ENCODE results near the gene TGFBR3. TPM values are rescaled to one million over a fixed set of nuclear protein-coding genes. Genes with fewer than 3 reads are reported as not detected.

The TGFBR3 gene
- total and polyA plus RNA-seq, 2 of the 8 experiments (the other 6 are each of a cell fraction or from before 2014, with no cell fraction given), result 2.0 to 6.1 TPM

GRCh38 chr1:91801496-91802115, 84.3 kb downstream of the TGFBR3 start:
- POLR2A ChIA-PET (ENCODE audit: partially characterized antibody), result no interaction called here
- Histone ChIP-seq H3K4ac (replicated peaks; ENCODE audit: insufficient read length, low read depth, low read length) (no peak overlapping the region), H2BK12ac (ENCODE audit: low read depth, low read length) (no peak overlapping the region), H3K18ac (ENCODE audit: extremely low read depth, low read length) (no peak overlapping the region), H3K56ac (replicated peaks; ENCODE audit: insufficient read length, low read depth, low read length) (no peak overlapping the region), H2AK5ac (ENCODE audit: low read depth, low read length) (no peak overlapping the region), H3K9me3 (ENCODE audit: insufficient read depth in 2 of 2, low read depth in 1 of 2, low read length in 1 of 2) (no peaks in the 10 kb centered on the region), H3K14ac (ENCODE audit: insufficient read length) (no peak overlapping the region), H3K79me1 (ENCODE audit: low read depth, low read length) (no peaks in the 10 kb centered on the region), H3K4me1 (replicated peaks in 1 of 4; ENCODE audit: control insufficient read depth in 3 of 4, insufficient read depth in 4 of 4, low read length in 3 of 4) (peaks cover 0 to 4% (median 0%) of the 10 kb centered on the region in 4 experiments; a peak in 2 of 7 replicates), H2AFZ (ENCODE audit: low read length) (no peak overlapping the region), H2BK5ac (ENCODE audit: low read depth, low read length) (no peak overlapping the region), H3K36me3 (ENCODE audit: control insufficient read depth in 2 of 4, insufficient read depth in 4 of 4, low read length in 3 of 4) (no peaks in the 10 kb centered on the region), H3K27me3 (replicated peaks in 1 of 4; ENCODE audit: control insufficient read depth in 3 of 4, extremely low read depth in 1 of 4, insufficient read depth in 3 of 4, low read length in 3 of 4) (no peaks in the 10 kb centered on the region), H3K9ac (replicated peaks in 1 of 4; ENCODE audit: extremely low read depth in 1 of 4, low read depth in 3 of 4, low read length in 3 of 4) (no peak overlapping the region), H4K91ac (replicated peaks; ENCODE audit: insufficient read length, low read length) (no peak overlapping the region), H2BK20ac (ENCODE audit: low read length) (no peak overlapping the region), H2BK15ac (ENCODE audit: low read length) (no peak overlapping the region), H4K20me1 (replicated peaks in 1 of 2; ENCODE audit: control insufficient read depth in 1 of 2, insufficient read depth in 2 of 2, low read length in 2 of 2) (no peaks in the 10 kb centered on the region), H2BK120ac (replicated peaks; ENCODE audit: low read depth, low read length) (no peak overlapping the region), H4K5ac (ENCODE audit: insufficient read length, low read depth, low read length) (no peak overlapping the region), H3K23ac (ENCODE audit: insufficient read length) (no peak overlapping the region), H3K4me3 (ENCODE audit: extremely low read depth in 1 of 4, insufficient read depth in 2 of 4, low read depth in 3 of 4, low read length in 4 of 4) (no peak overlapping the region), H4K8ac (ENCODE audit: extremely low read depth, insufficient read depth, low read length) (no peak overlapping the region), H3K27ac (ENCODE audit: low read depth, low read length) (no peak overlapping the region), H3K4me2 (ENCODE audit: insufficient read depth in 1 of 2, low read depth in 2 of 2, low read length in 2 of 2) (no peak overlapping the region), H3K23me2 (ENCODE audit: low read depth, low read length) (peaks cover 1% of the 10 kb centered on the region; the same call in 1 of the 2 replicates), H3K79me2 (ENCODE audit: control insufficient read depth in 1 of 2, insufficient read depth in 2 of 2, low read length in 2 of 2) (no peaks in the 10 kb centered on the region)
- 89% methylated on average over 3 of the region's 3 CpGs; no CpG with 5 or more reads in 1 of the 2 experiments for WGBS, 2 experiments (ENCODE audit: extremely low coverage in 1 of 2, insufficient coverage in 1 of 2, insufficient read length in 1 of 2, insufficient replicate concordance in 2 of 2, low coverage in 1 of 2, low lambda C conversion rate in 2 of 2, missing lambda C conversion rate in 1 of 2)
- TF ChIP-seq CEBPB (IDR thresholded peaks at IDR 0.05; ENCODE audit: low read depth, low read length), result no peak
- TF ChIP-seq EP300 (IDR thresholded peaks at IDR 0.05; ENCODE audit: borderline replicate concordance in 1 of 2, low read depth in 2 of 2, low read length in 2 of 2), result no peak
- TF ChIP-seq SUZ12 (IDR thresholded peaks at IDR 0.05; ENCODE audit: low read length), result no peak
- no peak for TF ChIP-seq ZNF274 (IDR thresholded peaks at IDR 0.05; ENCODE audit: borderline replicate concordance, extremely low read depth, low read length)
- no peak for TF ChIP-seq HDAC2 (IDR thresholded peaks at IDR 0.05; ENCODE audit: borderline replicate concordance in 1 of 2, low read depth in 2 of 2, low read length in 2 of 2)
- TF ChIP-seq JUN (IDR thresholded peaks at IDR 0.05; ENCODE audit: low read depth, low read length), result no peak
- TF ChIP-seq YY1 (IDR thresholded peaks at IDR 0.05; ENCODE audit: low read depth, low read length), result no peak
- no peak for TF ChIP-seq USF2 (IDR thresholded peaks at IDR 0.05; ENCODE audit: low read length)
- TF ChIP-seq TAF1 (IDR thresholded peaks at IDR 0.05; ENCODE audit: low read depth, low read length), result no peak
- TF ChIP-seq HDAC6 (IDR thresholded peaks at IDR 0.05; ENCODE audit: low read depth, low read length), result no peak
- no peak for TF ChIP-seq JUND (IDR thresholded peaks at IDR 0.05; ENCODE audit: low read length)
- TF ChIP-seq EZH2 (IDR thresholded peaks at IDR 0.05; ENCODE audit: low read depth, low read length, severe bottlenecking), result no peak
- DNase-seq (ENCODE audit: low read depth in 1 of 2, low spot score in 2 of 2), result no peak
- CTCF ChIA-PET (ENCODE audit: partially characterized antibody), result no interaction called here
- no peak for FAIRE-seq

Data from H1 (cell line).